ENCODE data around the gene IQCN. TPM values are rescaled to one million over a fixed set of nuclear protein-coding genes. Genes with fewer than 3 reads are reported as not detected.

IQCN gene
- total RNA-seq, 2 experiments from 2014 or later, result 0.38 to 1.1 TPM

DNA sequence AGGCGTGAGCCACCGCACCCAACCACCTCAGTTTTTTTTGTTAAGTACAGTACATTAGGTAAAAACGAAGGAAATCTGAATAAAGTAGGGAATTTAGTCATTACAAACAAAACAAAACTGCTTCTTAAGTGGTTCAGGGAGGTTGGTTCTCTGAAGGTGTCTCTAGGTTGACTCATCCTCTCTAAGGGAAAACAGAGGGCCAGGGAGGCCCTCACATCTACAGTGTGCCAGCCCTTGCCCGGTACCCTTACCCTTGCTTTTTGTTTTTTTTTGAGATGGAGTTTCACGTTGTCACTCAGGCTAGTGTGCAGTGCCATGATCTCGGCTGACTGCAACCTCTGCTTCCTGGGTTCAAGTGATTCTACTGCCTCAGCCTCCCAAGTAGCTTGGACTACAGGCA, 24.3 kb upstream of the IQCN start:
- Histone ChIP-seq H3K4me2 (ENCODE audit: low read length) (no peak overlapping the region), H3K36me3 (ENCODE audit: insufficient read depth, low read length) (no peaks in the 10 kb centered on the region), H3K27ac (ENCODE audit: low read depth, low read length, poor library complexity, severe bottlenecking) (no peak overlapping the region), H3K9me2 (ENCODE audit: insufficient read depth, low read length) (no peaks in the 10 kb centered on the region), H3K4me1 (ENCODE audit: insufficient read depth, low read length, poor library complexity, severe bottlenecking) (peaks cover 31% of the 10 kb centered on the region), H3K9me3 (ENCODE audit: low read length) (no peaks in the 10 kb centered on the region), H4K20me1 (ENCODE audit: insufficient read depth, low read length) (no peaks in the 10 kb centered on the region), H3K4me3 (ENCODE audit: low read depth, low read length, poor library complexity, severe bottlenecking) (no peak overlapping the region), H2AFZ (ENCODE audit: low read length) (no peak overlapping the region), H3K79me2 (ENCODE audit: insufficient read depth, low read depth, low read length) (no peaks in the 10 kb centered on the region)
- DNase-seq (ENCODE audit: low spot score), result no peak
- no peak for TF ChIP-seq EZH2phosphoT487 (IDR thresholded peaks at IDR 0.05; ENCODE audit: borderline replicate concordance, low read depth, low read length)
- TF ChIP-seq, protein P1, sequence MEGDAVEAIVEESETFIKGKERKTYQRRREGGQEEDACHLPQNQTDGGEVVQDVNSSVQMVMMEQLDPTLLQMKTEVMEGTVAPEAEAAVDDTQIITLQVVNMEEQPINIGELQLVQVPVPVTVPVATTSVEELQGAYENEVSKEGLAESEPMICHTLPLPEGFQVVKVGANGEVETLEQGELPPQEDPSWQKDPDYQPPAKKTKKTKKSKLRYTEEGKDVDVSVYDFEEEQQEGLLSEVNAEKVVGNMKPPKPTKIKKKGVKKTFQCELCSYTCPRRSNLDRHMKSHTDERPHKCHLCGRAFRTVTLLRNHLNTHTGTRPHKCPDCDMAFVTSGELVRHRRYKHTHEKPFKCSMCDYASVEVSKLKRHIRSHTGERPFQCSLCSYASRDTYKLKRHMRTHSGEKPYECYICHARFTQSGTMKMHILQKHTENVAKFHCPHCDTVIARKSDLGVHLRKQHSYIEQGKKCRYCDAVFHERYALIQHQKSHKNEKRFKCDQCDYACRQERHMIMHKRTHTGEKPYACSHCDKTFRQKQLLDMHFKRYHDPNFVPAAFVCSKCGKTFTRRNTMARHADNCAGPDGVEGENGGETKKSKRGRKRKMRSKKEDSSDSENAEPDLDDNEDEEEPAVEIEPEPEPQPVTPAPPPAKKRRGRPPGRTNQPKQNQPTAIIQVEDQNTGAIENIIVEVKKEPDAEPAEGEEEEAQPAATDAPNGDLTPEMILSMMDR (conservative IDR thresholded peaks at IDR 0.05; ENCODE audit: low read length), result no peak
- POLR2A ChIA-PET, result no interaction called here
- CTCF ChIA-PET (ENCODE audit: unreplicated experiment), result no interaction called here
- no TSS peak for BruUV-seq (replicated peaks)
- intact Hi-C loops (cut with micrococcal nuclease; ENCODE audit: unreplicated experiment), result no loop called here

DNA sequence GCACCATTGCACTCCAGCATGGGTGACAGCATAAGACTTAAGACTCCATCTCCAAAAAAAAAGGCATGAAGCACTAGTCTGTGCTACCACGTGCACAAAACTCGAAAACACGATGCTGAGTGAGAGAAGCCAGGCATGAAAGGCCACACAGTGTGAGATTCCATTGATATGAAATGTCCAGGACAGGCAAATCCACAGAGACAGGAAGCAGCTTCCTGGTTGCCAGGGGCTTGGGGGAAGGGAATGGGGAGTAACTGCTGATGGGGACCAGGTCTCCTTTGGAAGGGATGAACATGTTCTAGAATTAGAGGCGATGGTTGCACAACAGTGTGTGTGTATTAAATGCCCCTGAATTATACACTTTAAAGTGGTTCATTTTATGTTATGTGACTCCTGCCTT, 23.1 kb upstream of the IQCN start:
- no peaks in the 10 kb centered on the region for H4K20me1 ChIP-seq (ENCODE audit: insufficient read depth, low read length)
- no peak overlapping the region for H2AFZ ChIP-seq (ENCODE audit: low read length)
- H3K79me2 ChIP-seq (ENCODE audit: insufficient read depth, low read depth, low read length), result no peaks in the 10 kb centered on the region
- H3K4me1 ChIP-seq (ENCODE audit: insufficient read depth, low read length, poor library complexity, severe bottlenecking), result peaks cover 31% of the 10 kb centered on the region
- TF ChIP-seq, protein P1 (conservative IDR thresholded peaks at IDR 0.05; ENCODE audit: low read length), result no peak
- no peak for TF ChIP-seq EZH2phosphoT487 (IDR thresholded peaks at IDR 0.05; ENCODE audit: borderline replicate concordance, low read depth, low read length)
- no peak for DNase-seq (ENCODE audit: low spot score)
- no peak overlapping the region for H3K4me2 ChIP-seq (ENCODE audit: low read length)
- H3K27ac ChIP-seq (ENCODE audit: low read depth, low read length, poor library complexity, severe bottlenecking), result no peak overlapping the region
- ChIA-PET CTCF (ENCODE audit: unreplicated experiment) (no interaction called here), POLR2A (no interaction called here)
- intact Hi-C loops (cut with micrococcal nuclease; ENCODE audit: unreplicated experiment), result no loop called here
- no peak overlapping the region for H3K4me3 ChIP-seq (ENCODE audit: low read depth, low read length, poor library complexity, severe bottlenecking)
- no peaks in the 10 kb centered on the region for H3K36me3 ChIP-seq (ENCODE audit: insufficient read depth, low read length)
- no peaks in the 10 kb centered on the region for H3K9me3 ChIP-seq (ENCODE audit: low read length)
- H3K9me2 ChIP-seq (ENCODE audit: insufficient read depth, low read length), result no peaks in the 10 kb centered on the region
- BruUV-seq (replicated peaks), result no TSS peak

DNA sequence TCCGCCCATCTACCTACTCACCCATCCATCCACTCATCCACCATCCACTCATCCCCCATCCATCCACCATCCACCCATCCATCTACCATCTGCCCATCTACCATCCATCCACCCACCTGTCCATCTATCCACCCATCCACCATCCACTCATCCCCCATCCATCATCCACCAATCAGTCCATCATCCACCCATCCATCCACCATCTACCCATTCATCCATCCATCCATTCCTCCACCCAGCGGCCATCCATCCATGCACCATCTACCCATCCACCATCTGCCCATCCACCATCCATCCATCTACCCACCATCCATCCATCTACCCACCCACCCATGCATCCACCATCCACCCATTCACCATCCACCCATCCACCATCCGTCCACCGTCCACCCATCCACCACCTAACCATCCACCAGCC, 20.8 kb upstream of the IQCN start:
- Histone ChIP-seq H3K79me2 (ENCODE audit: insufficient read depth, low read depth, low read length) (no peaks in the 10 kb centered on the region), H2AFZ (ENCODE audit: low read length) (no peak overlapping the region), H3K4me2 (ENCODE audit: low read length) (no peak overlapping the region), H3K36me3 (ENCODE audit: insufficient read depth, low read length) (no peaks in the 10 kb centered on the region), H3K4me3 (ENCODE audit: low read depth, low read length, poor library complexity, severe bottlenecking) (no peak overlapping the region), H3K27ac (ENCODE audit: low read depth, low read length, poor library complexity, severe bottlenecking) (no peak overlapping the region), H4K20me1 (ENCODE audit: insufficient read depth, low read length) (no peaks in the 10 kb centered on the region), H3K9me3 (ENCODE audit: low read length) (no peaks in the 10 kb centered on the region), H3K4me1 (ENCODE audit: insufficient read depth, low read length, poor library complexity, severe bottlenecking) (peaks cover 52% of the 10 kb centered on the region), H3K9me2 (ENCODE audit: insufficient read depth, low read length) (no peaks in the 10 kb centered on the region)
- ChIA-PET POLR2A (no interaction called here), CTCF (ENCODE audit: unreplicated experiment) (no interaction called here)
- BruUV-seq (replicated peaks), result no TSS peak
- no peak for DNase-seq (ENCODE audit: low spot score)
- TF ChIP-seq, protein P1 (conservative IDR thresholded peaks at IDR 0.05; ENCODE audit: low read length), result no peak
- no peak for TF ChIP-seq EZH2phosphoT487 (IDR thresholded peaks at IDR 0.05; ENCODE audit: borderline replicate concordance, low read depth, low read length)
- intact Hi-C loops (cut with micrococcal nuclease; ENCODE audit: unreplicated experiment), result no loop called here
